IPS-NIHi7 (cell line): ENCODE data around the gene GYG2.
"Not testable (repeated sequence)": the region's sequence is repeated elsewhere in the genome, so short reads cannot be mapped to it uniquely, and the experiment has no call there.

Source experiments
- DNase-seq: peaks from one replicate; pipeline ENCODE4 v3.0.0; 2012; ENCODE audit warnings: mixed read lengths; ENCODE audit errors: extremely low spot score

The GYG2 gene

DNA sequence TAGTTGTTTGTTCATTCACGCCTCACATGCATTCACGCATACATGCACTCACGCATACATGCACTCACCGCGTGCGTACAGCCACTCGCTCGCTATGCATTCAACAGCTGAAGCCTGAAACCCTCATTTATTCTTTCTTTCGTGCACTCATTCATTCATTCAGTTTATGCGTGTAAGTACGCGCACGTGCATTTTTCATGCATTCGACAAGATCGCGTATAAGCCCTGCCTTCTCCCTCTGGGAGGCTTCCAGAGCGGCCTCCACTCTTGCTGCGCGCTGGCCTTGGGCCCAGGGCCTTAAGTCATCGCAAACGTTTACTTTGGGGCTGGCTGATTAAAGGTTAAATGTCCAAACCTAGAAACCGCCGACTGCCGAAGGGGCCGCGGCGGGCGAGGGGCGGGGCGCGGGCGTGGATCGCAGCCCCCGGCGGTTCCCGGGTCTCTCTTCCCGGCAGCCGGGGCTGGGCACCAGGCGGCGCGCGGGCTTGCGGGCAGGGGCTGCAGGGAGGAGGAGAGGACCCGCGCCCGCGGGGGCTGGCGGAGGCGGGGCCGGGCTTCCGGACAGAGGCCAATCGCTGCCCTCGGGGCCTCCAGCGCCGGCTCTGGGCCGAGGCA is at the start of gene GYG2:
TSS of gene GYG2 (plus strand) at position 587 of the 615 bp plus-strand sequence. CDS start 1,259 bp downstream, outside the sequence.
- DNase-seq = peak; percentile 85

DNA sequence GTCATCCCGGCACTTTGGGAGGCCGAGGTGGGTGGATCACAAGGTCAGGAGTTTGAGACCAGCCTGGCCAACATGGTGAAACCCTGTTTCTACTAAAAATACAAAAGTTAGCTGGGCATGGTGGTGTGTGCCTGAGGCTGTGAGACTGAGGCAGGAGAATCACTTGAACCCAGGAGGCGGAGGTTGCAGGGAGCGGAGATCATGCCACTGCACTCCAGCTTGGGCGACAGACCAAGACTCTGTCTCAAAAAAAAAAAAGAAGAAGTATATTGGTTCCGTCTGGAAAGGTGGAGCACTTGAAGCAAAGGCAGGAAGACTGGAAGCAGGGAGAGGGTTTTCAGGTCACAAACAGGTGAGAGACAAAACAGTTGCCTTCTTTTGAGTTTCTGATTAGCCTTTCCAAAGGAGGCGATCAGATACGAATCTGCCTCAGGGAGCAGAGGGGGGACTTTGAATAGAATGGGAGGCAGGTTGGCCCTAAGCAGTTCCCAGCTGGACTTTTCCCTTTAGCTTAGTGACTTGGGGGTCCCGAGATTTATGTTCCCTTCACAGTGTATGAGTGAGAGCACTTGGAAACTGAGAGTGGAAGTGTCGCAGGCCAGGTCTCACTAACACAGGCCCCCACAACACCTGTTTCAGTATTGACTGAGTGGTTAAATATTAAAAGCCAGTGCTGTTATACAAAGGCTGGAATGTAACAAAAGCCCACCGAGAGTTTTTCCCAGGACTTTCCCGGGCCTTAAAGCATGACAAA is 48.1 kb upstream of the GYG2 start:
- DNase-seq = peak; percentile 52

DNA sequence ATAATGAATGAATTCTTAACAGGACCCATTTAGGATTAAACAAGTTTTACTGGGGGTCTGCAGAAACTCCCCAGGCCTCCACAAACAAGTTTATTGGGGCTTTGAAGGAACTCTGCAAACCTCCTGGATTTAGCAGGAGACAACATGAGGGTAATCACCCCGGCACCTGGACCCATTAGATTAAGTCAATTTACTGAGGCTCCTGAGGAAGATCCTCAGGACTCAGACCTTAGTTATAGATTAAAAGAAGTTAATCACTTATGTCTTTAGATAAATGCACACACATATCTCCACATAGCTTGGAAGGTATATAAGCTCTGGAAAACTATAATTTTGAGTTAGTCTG is 47.5 kb upstream of the GYG2 start:
- DNase-seq = no peak

DNA sequence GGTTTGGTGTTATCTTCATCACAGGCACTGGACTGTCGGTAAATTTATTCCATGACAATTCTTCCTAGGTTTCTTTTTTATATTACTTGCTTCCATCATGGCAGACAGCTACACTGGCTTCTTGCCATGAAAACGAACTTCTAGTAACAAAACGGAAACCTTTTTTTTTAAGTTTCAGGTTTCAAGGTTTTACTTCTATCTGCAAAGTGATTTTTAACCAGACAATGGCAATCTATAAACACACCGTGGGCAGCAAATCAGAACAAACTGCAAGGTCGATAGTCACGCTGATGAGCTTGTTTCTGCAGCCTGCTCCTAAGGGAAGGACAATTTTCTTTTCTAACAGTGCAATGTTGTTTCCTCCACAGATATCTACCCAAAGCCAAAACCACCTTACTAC is 47.0 kb upstream of the GYG2 start:
- DNase-seq = no peak

DNA sequence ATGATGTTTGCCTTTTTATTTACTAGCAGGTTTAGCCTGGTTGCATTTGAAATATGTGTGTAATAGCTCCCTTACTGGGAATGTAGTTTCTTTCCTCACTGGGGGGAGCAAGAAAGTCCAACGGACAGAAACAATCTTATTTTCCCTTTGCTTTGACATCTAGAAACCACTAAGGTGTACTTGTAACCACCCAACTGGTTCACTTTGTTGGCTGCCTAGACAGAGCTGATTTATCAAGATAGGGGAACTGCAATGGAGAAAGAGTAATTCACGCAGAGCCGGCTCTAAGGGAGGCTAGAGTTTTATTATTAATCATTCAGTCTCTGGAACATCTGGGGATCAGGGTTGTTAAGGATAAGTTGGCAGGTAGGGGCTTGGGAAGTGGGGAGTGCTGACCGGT is 46.6 kb upstream of the GYG2 start:
- no peak for DNase-seq

DNA sequence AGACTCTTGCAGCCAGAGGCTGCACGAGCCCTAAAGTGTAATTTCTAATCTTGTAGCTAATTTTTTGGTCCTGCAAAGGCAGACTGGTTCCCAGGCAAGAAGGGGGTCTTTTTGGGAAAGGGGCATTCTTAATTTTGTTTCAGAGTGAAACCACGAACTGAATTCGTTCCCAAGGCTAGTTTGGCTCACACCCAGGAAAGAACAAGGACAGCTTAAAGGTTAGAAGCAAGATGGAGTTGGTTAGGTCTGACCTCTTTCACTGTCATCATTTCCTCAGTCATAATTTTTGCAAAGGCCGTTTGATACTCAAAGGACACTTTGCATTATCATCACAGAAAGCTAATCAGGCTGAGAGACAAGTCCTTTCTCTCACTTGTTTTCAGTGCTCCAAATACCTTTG is 46.0 kb upstream of the GYG2 start:
- no peak for DNase-seq

DNA sequence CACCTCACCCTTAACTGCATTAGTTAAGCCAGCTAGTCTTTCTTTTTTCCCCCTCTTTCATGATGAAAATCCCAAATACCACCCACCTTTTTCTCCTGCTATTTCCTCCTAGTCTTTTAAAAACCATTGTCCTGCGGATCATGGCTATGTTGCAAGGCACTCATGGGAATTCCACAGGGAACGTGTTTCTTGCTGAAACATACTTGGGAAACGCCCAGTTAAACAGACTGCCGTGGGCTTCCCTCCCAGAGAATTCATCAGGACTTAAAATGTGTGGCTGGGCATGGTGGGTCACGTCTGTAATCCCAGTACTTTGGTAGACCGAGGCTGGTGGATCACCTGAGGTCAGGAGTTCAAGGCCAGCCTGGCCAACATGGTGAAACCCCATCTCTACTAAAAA is 44.7 kb upstream of the GYG2 start:
- DNase-seq = no peak

DNA sequence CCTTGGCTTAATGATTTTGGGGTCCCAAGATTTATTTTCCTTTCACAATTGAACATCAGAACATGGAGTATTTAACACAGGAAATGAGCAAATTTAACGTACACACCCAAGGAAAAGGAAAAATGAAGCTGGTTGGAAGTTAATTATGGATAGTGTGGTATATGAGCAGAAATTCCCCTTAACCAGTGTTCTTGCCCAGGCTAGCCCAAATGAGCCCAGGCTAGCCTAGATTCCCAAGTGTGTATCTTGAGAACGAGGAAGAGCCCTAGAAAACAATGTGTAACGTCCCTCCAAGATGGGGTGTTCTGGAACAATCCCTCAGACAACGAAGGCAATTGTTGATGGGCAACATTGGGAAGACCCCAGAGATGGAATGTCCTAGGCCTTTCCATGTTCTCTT is 43.2 kb upstream of the GYG2 start:
- DNase-seq = no peak

DNA sequence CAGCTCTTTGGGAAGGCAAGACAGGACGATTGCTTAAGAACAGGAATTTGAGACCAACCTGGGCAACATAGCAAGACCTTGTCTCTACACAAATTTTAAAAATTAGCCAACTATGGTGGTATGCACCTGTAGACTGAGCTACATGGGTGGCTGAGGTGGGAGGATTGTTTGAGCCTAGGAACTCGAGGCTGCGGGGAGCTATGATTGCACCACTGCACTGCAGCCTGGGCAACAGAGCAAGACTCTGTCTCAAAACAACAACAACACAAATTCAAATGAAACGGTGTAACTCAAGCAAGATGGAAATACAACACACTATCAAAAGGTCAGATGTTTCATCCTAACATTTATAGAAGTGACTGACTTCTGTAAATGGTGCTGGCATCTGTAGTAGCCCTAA is 39.8 kb upstream of the GYG2 start:
- DNase-seq = no peak

DNA sequence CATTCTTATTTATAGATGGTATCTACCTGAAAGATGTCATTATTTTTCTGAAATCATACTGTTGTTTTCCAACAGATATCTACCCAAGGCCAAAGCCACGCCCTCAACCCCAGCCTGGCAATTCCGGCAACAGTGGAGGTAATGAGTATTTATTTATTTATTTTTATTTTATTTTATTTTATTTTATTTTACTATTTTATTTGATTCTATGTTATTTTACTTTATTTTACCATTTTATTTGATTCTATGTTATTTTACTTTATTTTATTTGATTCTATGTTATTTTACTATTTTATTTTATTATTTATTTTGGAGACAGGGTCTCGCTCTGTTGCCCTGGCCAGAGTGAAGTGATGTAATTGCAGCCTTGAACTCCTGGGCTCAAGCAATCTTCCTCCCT is 39.2 kb upstream of the GYG2 start:
- no peak for DNase-seq

DNA sequence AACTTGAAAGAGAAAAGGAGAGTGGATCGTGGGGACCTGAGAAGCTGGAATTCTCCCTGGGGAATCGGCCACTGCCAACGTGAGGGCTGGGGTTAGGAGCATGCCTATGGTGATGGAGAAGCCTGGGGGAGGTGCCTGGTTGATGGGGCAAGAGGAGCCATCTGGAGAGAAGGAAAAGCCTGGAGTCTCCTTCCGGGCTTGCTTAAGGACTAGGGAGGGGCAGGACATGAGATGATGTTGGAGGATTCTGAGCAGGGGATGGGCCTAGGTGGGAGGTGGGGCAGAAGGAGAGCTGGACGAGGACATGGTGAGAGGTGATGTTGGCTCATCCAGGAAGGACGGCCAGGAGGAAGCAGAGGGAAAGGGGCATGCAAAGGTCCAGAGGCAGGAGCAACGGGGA is 35.0 kb upstream of the GYG2 start:
- no peak for DNase-seq

DNA sequence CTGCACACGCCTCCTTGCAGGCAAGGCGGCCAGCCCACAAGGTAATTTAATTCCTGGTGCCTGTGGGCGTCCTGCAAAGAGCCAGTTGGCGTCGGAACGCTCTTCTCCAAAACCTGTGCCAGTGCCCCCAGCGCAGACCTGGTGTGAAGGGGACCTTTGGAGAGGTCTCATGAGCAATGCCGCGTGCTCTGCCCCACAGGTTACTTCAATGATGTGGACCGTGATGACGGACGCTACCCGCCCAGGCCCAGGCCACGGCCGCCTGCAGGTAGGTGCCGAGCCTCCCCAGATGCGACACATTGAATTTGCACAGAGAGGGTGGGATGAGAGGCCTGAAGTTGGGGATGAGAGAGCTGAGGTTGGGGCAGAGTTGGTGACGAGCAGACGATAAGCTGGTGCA is 34.4 kb upstream of the GYG2 start:
- DNase-seq = no peak

DNA sequence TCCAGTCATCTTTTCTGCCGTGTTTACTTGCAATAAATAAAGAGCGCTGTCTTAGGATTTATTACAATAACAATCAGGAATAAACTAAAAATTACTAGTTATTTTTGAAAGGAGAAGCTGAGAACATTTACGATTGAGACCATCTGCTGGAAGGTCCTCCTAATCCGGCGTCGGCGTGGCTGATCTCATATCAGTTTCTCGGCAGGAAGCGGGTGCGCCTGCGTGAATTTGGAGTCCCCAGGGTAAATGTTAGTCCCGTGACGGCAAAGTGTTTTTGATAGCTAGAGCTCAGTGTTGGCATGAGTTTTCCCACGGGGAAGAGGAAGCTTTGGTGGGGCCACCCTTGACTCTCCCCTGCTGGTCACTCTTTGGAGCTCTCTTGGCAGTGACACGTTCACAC is 31.9 kb upstream of the GYG2 start:
- not testable (repeated sequence) for DNase-seq

DNA sequence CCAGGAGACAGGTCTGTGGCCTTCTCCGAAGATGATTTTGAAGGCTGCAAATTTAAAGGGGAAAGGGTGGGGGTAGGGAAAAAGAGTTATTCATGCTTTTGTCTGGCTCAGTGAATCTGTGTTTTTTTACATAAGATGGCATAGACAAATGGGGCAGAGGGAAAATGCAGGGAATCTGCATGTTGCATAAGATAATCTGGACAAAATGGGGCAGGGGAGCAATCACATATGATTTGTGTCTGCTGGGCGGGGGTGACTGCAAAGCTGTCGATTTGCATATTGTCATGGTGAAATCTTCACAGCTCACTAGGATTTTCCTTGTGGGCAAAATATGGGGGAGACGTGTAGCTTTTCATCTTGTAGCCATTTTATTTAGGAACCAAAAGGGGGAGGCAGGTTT is 29.4 kb upstream of the GYG2 start:
- DNase-seq = no peak

DNA sequence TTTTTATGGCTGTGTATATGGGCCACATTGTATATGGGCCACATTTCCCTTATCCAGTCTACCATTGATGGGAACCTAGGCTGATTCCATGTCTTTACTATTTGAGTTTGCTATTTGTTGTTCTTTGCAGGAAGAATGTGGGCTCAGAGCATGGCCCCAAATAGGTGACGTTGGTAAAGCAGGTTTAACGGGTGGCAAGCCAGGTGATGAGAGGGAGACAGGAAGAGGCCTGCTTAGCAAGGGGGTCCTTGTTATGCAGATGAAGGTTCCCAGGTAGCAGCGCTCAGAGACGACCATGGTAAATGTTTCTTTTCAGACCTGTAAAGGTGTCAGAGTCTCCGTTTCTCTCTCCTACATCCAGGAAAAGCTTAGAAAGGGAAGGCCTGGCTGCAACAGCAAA is 28.8 kb upstream of the GYG2 start:
- not testable (repeated sequence) for DNase-seq

DNA sequence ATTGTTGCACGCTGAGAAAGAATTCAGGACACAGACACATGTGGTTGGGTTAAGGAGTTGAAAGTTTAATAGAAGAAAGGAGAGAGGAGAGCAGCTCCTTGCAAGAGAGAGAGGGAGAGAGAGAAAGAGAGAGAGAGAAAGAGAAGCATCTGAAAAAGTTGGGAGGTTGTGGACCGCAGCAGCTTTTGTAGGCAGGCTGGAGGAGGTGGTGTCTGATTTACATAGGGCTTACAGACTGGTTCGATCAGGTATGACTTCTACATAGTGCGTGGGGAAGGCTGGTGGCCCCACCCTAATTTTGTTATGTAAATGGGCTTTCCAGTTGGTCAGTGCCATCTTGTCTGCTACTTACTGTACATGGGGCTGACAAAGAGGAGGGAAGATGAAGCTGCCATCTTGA is 27.5 kb upstream of the GYG2 start:
- DNase-seq = no peak

DNA sequence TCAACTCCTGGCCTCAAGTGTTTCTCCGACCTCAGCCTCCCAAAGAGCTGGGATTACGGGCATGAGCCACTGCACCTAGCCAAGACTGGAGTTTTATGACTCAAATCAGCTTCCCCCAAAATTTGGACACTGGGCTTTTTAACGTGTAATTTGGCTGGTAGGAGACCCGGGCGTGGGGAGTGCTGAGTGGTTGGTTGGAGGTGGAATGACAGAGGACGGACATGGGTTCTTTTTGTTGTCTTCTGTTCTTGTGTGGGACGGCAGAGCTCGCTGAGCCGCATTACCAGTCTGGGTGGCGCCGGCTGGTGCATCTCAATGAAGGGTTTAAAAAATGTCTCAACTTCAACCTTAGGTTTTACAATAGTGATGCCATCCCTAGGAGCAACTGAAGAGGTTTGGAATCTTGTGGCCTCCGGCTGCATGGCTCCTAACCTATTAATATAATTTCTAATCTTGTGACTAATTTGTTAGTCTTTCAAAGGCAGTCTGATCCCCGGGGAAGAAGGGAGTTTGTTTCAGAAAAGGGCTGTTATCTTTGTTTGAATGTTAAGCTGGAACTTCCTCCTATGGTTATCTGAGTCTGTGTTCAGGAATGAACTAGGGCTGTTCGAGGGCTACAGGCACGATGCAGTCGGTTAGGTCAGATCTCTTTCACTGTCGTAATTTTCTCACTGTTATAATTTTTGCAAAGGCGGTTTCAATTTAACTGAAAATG is 26.2 kb upstream of the GYG2 start:
- not testable (repeated sequence) for DNase-seq

DNA sequence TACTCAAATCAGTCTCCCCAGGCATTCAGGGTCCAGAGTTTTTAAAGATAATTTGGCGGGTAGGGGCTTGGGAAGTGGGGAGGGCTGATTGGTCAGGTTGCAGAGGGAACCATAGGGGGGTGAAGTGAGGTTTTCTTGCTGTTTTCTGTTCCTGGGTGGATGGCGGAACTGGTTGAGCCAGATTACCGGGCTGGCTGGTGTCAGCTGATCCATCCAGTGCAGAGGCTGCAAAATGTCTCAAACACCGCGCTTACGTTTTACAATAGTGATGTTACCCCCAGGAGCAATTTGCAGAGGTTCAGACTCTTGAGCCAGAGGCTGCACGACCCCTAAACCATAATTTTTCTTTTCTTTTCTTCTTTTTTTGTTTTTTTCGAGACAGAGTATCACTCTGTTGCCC is 25.2 kb upstream of the GYG2 start:
- DNase-seq = not testable (repeated sequence)

DNA sequence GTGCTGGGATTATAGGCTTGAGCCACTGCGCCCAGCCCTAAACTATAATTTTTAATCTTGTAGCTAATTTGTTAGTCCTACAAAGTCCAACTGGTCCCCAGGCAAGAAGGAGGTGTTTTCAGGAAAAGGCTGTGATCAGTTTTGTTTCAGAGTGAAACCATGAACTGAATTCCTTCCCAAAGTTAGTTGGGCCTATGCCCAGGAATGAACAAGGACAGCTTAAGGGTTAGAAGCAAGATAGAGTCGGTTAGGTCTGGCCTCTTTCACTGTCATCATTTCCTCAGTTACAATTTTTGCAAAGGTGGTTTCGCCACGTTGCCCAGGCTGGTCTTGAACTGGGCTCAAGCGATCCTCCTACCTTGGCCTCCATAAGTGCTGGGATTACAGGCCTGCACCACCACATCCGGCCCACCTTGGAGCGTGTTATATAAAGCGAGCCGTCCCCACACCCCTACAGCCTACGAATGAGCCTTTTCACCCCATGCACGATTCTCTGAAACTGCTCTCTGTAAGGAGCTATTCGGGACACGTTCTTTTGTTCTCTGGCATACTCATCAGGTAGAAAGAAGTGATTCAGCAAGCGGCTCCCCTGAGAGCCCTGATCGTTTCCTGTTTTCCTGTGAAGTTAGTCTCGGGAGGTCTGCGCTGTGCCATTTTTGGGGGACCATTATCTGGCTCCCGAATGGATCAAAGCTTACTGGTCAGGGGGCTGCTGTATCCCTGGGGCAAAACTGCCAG is 24.5 kb upstream of the GYG2 start:
- not testable (repeated sequence) for DNase-seq

DNA sequence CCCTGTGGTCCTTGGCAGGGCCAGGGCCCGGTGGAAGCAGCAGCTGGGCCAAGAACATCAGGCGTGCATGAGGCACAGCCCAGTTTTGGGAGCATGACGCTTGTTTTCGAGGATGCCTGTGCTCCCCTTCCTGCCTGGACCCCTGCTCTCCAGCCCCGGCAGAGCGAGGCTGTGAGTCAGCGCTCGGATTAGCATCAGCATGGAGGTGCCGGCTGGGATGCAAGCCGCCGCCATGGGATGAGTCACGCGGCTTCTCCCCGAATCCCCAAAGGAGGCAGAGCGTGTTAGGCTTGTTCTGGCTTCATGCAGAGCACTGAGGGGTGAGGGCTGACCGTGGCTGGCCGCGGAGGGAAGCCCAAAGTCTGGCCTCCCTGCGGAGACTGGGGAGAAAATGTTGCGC is 23.9 kb upstream of the GYG2 start:
- not testable (repeated sequence) for DNase-seq

DNA sequence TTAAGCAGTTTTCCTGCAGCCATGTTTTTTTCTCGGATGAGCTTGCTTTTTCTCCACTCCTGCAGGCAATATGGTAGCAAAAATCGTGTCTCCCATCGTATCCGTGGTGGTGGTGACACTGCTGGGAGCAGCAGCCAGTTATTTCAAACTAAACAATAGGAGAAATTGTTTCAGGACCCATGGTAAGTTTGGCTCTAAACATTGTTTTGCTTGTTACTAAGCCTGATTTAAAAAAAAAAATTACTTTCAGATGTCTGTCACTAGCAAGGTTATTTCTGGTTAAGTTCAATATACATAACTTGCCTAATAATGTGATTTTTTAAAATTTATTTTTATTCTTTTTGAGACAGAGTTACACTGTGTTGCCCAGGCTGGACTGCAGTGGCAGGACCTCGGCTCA is 17.5 kb upstream of the GYG2 start:
- no peak for DNase-seq

DNA sequence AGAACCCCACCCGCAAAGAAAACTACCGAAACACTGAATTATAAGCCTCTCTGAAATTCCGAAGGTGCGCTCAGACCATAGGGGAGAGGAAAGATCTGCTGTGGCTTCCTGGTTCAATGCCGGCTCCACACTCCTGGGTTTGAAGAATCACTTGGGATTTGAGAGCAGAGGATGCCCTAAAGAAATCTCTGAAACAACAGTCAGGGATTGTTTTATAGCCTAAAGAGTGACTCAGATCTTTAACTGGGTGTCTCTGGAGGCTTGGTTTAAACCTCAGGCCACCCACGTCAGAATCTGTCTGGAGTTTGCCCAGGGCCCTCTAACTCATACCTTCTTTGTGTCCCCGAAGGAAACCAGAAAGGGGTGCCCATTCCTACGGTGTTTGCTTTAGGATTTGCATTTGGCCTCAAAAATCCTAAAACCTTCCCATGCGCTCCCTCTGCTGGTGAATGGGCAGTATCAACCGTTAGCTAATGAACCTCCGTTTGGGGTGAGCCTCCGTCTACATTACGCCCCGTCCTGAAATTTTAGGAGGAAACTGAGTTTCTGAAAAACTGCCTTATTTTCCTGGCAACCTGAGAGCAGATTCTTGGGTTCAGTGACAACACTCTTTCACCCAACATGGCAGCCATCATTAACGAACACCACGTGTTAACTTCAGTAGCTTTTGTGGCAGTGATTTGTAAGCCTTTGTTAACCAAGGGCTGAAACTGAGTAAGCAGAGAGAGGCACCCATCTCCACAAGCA is 16.4 kb upstream of the GYG2 start:
- not testable (repeated sequence) for DNase-seq
